ENCODE results near the gene TTC14. TPM values are rescaled to one million over a fixed set of nuclear protein-coding genes. Genes with fewer than 3 reads are reported as not detected.
"Not testable (repeated sequence)": the region's sequence is repeated elsewhere in the genome, so short reads cannot be mapped to it uniquely, and the experiment has no call there.

TTC14 gene
- polyA plus RNA-seq, 3 donors, result 91.5 to 156 (median 130) TPM

GRCh38 chr3:180612364-180612763, 10.4 kb downstream of the TTC14 start:
- DNase-seq (ENCODE audit: extremely low read depth in 1 of 11, low read depth in 9 of 11, low spot score in 4 of 11), result no peak

- no peak for DNase-seq (ENCODE audit: extremely low read depth in 1 of 11, low read depth in 9 of 11, low spot score in 4 of 11)
These were observed 14.0 kb downstream of the TTC14 start for GRCh38 chr3:180615954-180616353.

- no peak for DNase-seq (ENCODE audit: extremely low read depth in 1 of 11, low read depth in 9 of 11, low spot score in 4 of 11)
These were observed 15.1 kb downstream of the TTC14 start for GRCh38 chr3:180617049-180617448.

GRCh38 chr3:180618563-180618962, 16.6 kb downstream of the TTC14 start:
- not testable (repeated sequence) for DNase-seq (ENCODE audit: extremely low read depth in 1 of 11, low read depth in 9 of 11, low spot score in 4 of 11)

GRCh38 chr3:180619723-180620122, 17.8 kb downstream of the TTC14 start:
- DNase-seq (ENCODE audit: extremely low read depth in 1 of 11, low read depth in 9 of 11, low spot score in 4 of 11), result no peak

GRCh38 chr3:180624714-180625113, 22.8 kb downstream of the TTC14 start:
- DNase-seq (ENCODE audit: extremely low read depth in 1 of 11, low read depth in 9 of 11, low spot score in 4 of 11), result no peak

- DNase-seq (ENCODE audit: extremely low read depth in 1 of 11, low read depth in 9 of 11, low spot score in 4 of 11), result no peak
These were observed 24.9 kb downstream of the TTC14 start for GRCh38 chr3:180626844-180627243.

- DNase-seq (ENCODE audit: extremely low read depth in 1 of 11, low read depth in 9 of 11, low spot score in 4 of 11), result no peak
These were observed 28.4 kb downstream of the TTC14 start for GRCh38 chr3:180630371-180630770.

GRCh38 chr3:180631317-180631716, 29.4 kb downstream of the TTC14 start:
- no peak for DNase-seq (ENCODE audit: extremely low read depth in 1 of 11, low read depth in 9 of 11, low spot score in 4 of 11)

GRCh38 chr3:180633722-180634121, 31.8 kb downstream of the TTC14 start:
- DNase-seq (ENCODE audit: extremely low read depth in 1 of 11, low read depth in 9 of 11, low spot score in 4 of 11), result no peak

GRCh38 chr3:180640987-180641386, 39.0 kb downstream of the TTC14 start:
- no peak for DNase-seq (ENCODE audit: extremely low read depth in 1 of 11, low read depth in 9 of 11, low spot score in 4 of 11)

- DNase-seq (ENCODE audit: extremely low read depth in 1 of 11, low read depth in 9 of 11, low spot score in 4 of 11), result no peak
These were observed 44.3 kb downstream of the TTC14 start for GRCh38 chr3:180646187-180646790.

GRCh38 chr3:180656406-180656805, 54.4 kb downstream of the TTC14 start:
- DNase-seq (ENCODE audit: extremely low read depth in 1 of 11, low read depth in 9 of 11, low spot score in 4 of 11), result no peak

GRCh38 chr3:180657094-180657493, 55.1 kb downstream of the TTC14 start:
- no peak for DNase-seq (ENCODE audit: extremely low read depth in 1 of 11, low read depth in 9 of 11, low spot score in 4 of 11)

Other genes starting within 250 kb of the TTC14 start
- gene CCDC39, start 77.3 kb downstream of the TTC14 start, polyA plus RNA-seq (ENCODE audit: insufficient read length in 3 of 3), result 10 to 100 TPM in 1 of 3 donors, 1 to 10 TPM in 2; 4.6 to 10.9 (median 4.7) TPM

Data from renal cortex interstitium (tissue), 11 donors.